GM18502 (cell line): ENCODE data around the gene DCLK3.

ENCODE experiments used
- ATAC-seq: cut with Tn5 transposase; IDR thresholded peaks from one replicate; pipeline ENCODE4 v1.9.1; 2021; ENCODE audit warnings: mild to moderate bottlenecking; ENCODE audit not compliant: unreplicated experiment, poor library complexity

DCLK3 gene

GRCh38 chr3:36713904-36714303 lies 50.4 kb downstream of the DCLK3 start:
- no peak for ATAC-seq

GRCh38 chr3:36710606-36711005 lies 53.7 kb downstream of the DCLK3 start:
- no peak for ATAC-seq

- no peak for ATAC-seq
Measured at GRCh38 chr3:36709826-36710365, 54.5 kb downstream of the DCLK3 start.

GRCh38 chr3:36709281-36709680 lies 55.1 kb downstream of the DCLK3 start:
- ATAC-seq = no peak

GRCh38 chr3:36707623-36708409 lies 56.5 kb downstream of the DCLK3 start:
- ATAC-seq = peak; percentile 57

GRCh38 chr3:36705015-36705414 lies 59.3 kb downstream of the DCLK3 start:
- no peak for ATAC-seq

- ATAC-seq = no peak
Measured at GRCh38 chr3:36704280-36704679, 60.1 kb downstream of the DCLK3 start.

GRCh38 chr3:36701249-36701572 lies 63.1 kb downstream of the DCLK3 start:
- ATAC-seq = no peak

- ATAC-seq = peak; percentile 92
Measured at GRCh38 chr3:36700537-36701248, 63.7 kb downstream of the DCLK3 start.

- no peak for ATAC-seq
Measured at GRCh38 chr3:36698314-36698713, 66.0 kb downstream of the DCLK3 start.

GRCh38 chr3:36697229-36698001 lies 66.9 kb downstream of the DCLK3 start:
- no peak for ATAC-seq

GRCh38 chr3:36696799-36697198 lies 67.6 kb downstream of the DCLK3 start:
- ATAC-seq = no peak

GRCh38 chr3:36695769-36696137 lies 68.6 kb downstream of the DCLK3 start:
- ATAC-seq = no peak

GRCh38 chr3:36695113-36695768 lies 69.1 kb downstream of the DCLK3 start:
- ATAC-seq = no peak

GRCh38 chr3:36693670-36694069 lies 70.7 kb downstream of the DCLK3 start:
- peak; percentile 84 for ATAC-seq

- ATAC-seq = no peak
Measured at GRCh38 chr3:36689560-36689959, 74.8 kb downstream of the DCLK3 start.

GRCh38 chr3:36688815-36689214 lies 75.5 kb downstream of the DCLK3 start:
- ATAC-seq = no peak

- no peak for ATAC-seq
Measured at GRCh38 chr3:36686516-36686915, 77.8 kb downstream of the DCLK3 start.

GRCh38 chr3:36681867-36682266 lies 82.5 kb downstream of the DCLK3 start:
- ATAC-seq = no peak

GRCh38 chr3:36680952-36681351 lies 83.4 kb downstream of the DCLK3 start:
- no peak for ATAC-seq
